Frontal cortex (tissue), 4 donors: Measurements from ENCODE around the gene KDM6A. TPM values are rescaled to one million over a fixed set of nuclear protein-coding genes. Genes with fewer than 3 reads are reported as not detected.
"Not testable (repeated sequence)": the region's sequence is repeated elsewhere in the genome, so short reads cannot be mapped to it uniquely, and the experiment has no call there.

Experiments used
- DNase-seq, 2 donors: peaks; one replicate each; pipeline ENCODE4 v3.0.0; 2012; ENCODE audit warnings: low spot score in 2 of 2
- FAIRE-seq: peaks from 2 replicates; lab custom pipeline; 2012; peaks lifted over from hg19 to GRCh38; lab: Jason Lieb, UNC
- total RNA-seq: library from RNA; depleted of rRNA; stranded (reverse); fragments of >200 nt; gene quantifications from one replicate; pipeline ENCODE4 v1.2.3, GENCODE V29; 2014
- donor health status: control.
- donor health status: control.
- donor health status: control.

The KDM6A gene
- total RNA-seq, 1 donor from 2014 or later: 27.7 TPM

DNA sequence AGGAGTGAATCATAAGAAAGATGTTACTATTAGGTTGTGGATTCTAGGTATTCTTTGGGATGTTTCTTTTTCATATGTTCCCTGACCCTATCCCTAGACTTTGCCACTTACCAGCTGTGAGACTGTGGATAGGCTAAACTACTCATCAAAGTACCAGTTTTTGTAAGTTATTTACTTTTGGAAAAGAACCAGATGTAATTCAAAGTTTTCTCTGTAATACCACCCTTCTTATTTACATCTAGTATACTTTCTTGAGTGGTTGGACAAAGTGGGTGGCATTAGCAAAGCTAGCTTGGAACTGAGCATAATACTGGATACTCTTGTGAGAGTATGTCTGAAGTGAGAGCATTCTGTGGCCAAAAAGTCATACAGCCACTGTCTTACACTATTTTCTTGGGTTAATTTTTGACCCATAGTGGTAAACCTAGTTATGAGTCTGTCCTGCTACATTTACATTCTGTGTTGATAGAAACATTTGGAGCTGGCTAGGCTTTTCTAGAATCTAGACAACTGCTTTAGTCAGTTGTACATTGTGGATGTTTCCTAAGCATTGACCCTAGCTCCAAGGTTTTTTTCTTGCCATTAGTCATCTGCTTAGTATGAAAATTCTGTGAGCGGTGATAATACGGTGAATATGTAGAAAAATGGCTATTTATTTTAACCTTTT lies 41.7 kb downstream of the KDM6A start:
- FAIRE-seq: no peak
- DNase-seq: no peak

GRCh38 chrX:44915361-44915868 lies 42.4 kb downstream of the KDM6A start:
- FAIRE-seq (no peak), DNase-seq (no peak)

- FAIRE-seq (no peak), DNase-seq (no peak)
Observed at GRCh38 chrX:44918722-44919121, 45.7 kb downstream of the KDM6A start.

DNA sequence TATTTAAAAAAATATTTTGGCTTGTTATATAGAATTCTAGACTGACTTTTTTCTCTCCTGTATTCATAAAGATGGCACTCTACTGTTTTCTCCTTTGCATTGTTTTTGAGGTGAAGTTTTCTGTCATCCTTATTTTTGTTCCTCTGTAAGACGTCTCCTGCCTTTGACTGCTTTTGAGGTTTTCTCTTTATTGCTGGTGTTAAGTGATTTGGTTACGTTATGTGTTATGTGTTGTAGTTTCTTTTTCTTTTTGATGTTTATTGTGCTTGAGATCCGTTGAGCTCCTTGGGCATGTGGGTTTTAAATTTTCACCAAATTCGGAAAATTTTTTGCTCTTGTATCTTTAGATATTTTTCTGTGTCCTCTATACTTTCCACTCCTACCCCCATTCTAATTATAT lies 50.0 kb downstream of the KDM6A start:
- FAIRE-seq: no peak
- DNase-seq: no peak

DNA sequence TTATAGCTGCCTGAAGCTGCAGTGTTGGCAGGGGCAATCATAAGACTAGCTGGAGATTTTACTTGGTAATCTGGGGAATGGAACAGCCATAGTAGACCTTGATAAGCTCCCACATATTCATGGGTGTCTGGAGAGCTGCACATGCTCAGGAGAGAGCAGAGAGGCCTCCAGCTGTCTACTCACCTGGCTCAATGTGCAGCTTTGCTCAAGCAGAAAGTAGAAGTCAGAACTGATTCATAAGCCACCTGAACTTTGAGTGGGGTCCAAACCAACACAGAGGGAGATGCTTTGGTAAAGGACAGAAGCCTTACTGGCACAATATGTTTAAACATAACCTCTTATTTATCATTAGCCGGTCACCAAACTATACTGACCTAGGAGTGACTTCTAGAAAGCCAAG lies 54.4 kb downstream of the KDM6A start:
- FAIRE-seq (no peak), DNase-seq (no peak)

DNA sequence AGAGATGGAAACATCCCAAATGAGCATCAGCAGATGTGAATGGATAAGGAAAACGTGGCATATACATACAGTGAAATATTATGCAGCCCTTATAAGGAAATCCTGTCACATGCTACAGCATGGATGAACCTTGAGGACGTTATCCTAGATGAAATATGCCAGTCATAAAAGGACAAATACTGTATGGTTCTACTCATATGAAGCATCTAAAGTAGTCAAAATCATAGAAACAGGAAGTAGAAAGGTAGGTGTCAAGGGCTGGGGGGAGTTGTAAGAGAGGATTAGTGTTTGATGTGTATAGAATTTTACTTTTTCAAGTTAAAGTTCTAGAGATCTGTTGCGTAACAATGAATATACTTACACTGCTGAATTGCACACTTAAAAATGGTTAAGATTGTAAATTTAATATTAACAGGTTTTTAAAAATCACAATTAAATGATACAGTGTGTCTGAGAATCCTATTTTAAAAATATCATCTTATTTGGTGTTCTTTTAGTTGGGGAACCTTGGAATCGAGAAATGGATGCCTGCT lies 58.5 kb downstream of the KDM6A start:
- DNase-seq: no peak
- no peak for FAIRE-seq

- FAIRE-seq: no peak
- no peak for DNase-seq
Observed at GRCh38 chrX:44935172-44935571, 62.2 kb downstream of the KDM6A start.

- FAIRE-seq: no peak
- no peak for DNase-seq
Observed at GRCh38 chrX:44935640-44936039, 62.7 kb downstream of the KDM6A start.

- no peak for DNase-seq
Observed at GRCh38 chrX:44937606-44938005, 64.6 kb downstream of the KDM6A start.

DNA sequence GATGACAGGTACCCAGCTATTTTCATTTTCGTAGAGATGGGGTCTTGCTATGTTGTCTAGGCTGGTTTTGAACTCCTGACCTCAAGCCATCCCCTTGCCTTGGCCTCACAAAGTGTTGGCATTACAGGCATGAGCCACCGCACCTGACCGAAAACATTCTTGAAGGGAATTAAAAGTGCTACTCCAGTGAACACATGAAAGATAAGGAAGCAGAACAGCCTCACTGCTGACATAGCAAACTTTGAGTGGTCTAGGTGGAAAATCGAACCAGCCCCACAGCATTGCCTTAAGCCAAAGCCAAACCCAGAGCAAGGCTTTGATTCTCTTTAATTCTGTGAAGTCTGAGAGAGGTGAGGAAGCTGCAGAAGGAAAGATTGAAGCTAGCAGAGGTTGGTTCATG lies 65.1 kb downstream of the KDM6A start:
- no peak for DNase-seq
- no peak for FAIRE-seq

More at GRCh38 chrX:44937606-44938005, 64.6 kb downstream of the KDM6A start:
- FAIRE-seq: no peak

DNA sequence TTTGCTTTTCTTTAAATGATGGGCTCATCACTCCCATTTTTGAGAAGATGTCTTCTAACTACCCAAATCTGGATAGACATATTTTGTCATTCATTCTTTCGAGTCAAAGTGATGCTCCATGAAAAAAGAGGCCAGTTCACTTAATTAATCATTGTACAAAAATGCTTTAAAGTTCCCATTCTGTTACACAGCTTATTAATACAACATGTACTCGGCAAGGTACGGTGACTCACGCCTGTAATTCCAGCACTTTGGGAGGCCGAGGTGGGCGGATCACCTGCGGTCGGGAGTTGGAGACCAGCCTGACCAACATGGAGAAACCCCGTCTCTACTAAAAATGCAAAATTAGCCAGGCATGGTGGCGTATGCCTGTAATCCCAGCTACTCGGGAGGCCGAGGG lies 67.6 kb downstream of the KDM6A start:
- not testable (repeated sequence) for FAIRE-seq, DNase-seq

DNA sequence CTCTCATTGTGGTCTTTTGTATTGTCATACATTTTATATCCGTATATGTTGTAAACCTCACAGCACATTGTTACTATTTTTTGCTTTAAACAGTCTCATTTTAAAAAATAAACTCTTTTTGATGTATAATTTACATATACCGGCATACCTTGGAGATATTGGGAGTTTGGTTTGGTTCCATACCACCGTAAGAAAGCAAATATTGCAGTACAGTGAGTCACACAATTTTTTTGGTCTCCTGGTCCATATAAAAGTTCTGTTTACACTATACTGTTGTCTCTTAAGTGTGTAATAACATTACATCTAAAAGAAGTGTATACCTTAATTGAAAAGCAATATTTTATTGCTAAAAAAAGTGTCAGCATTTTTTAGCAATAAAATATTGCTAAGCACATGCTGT lies 70.0 kb downstream of the KDM6A start:
- FAIRE-seq (no peak), DNase-seq (no peak)

DNA sequence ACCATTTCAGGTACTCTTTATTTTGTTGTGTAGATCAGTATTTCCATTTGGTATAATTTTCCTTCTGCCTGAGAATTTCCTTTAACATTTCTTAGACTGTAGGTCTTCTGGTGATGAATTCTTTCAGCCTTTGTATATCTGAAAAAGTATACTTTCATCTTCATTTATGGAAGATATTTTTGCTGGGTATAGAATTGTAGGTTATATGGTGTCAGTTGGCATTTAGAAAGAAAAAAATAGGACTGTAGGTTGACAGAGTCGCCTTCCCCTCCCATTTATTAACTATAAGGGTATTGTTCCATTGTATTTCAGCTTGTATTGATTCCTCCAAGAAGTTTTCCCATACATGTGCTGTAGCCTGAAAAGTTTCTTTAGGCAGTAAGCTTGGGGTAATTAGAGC lies 71.9 kb downstream of the KDM6A start:
- no peak for DNase-seq
- FAIRE-seq: no peak

- FAIRE-seq (no peak), DNase-seq (no peak)
Observed at GRCh38 chrX:44945736-44946135, 72.7 kb downstream of the KDM6A start.

- peak; percentile 54 for FAIRE-seq
- no peak for DNase-seq
Observed at GRCh38 chrX:44946771-44947170, 73.8 kb downstream of the KDM6A start.

DNA sequence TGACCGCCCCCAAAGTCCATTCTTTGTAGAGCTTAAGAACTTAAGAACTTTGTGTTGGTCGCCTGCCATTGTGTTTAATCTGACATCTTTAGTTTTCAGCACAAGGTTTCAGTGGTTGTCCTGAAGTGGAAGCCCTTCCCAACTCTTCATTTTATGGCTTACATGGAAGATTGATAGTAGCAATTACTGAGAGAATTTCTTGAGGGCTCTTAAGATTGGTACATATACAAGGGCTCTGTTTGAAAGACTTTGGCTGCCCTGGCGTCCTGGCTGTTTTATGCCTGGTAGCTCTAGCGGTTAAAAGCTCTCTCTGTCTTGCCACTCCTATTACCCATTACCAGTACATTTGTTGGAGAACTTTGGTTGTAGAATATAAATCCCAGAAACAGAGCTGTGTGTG lies 75.0 kb downstream of the KDM6A start:
- FAIRE-seq (no peak), DNase-seq (no peak)

DNA sequence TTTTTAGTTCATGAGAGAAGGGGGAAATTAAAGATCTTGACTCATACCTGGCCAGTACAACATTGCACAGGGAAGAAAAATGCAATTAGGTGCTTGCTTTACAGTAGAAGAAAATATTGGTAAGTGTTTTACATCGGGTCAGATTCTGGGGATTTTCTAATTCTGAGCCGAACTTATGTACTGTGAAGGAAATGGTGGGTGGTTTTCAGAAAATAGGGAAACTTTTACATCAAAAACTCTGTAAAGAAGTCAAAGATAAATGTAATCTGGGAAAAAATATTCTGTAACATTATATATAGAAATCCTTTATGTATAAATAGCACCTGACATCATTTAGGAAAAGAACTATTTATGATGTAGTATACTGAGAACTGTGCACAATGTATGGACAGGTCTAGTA lies 75.4 kb downstream of the KDM6A start:
- no peak for FAIRE-seq

GRCh38 chrX:44949125-44949524 lies 76.1 kb downstream of the KDM6A start:
- DNase-seq (no peak), FAIRE-seq (no peak)

More for the DNA sequence above, 75.4 kb downstream of the KDM6A start:
- no peak for DNase-seq

GRCh38 chrX:44950471-44951366 lies 77.7 kb downstream of the KDM6A start:
- DNase-seq, FAIRE-seq: not testable (repeated sequence)

DNA sequence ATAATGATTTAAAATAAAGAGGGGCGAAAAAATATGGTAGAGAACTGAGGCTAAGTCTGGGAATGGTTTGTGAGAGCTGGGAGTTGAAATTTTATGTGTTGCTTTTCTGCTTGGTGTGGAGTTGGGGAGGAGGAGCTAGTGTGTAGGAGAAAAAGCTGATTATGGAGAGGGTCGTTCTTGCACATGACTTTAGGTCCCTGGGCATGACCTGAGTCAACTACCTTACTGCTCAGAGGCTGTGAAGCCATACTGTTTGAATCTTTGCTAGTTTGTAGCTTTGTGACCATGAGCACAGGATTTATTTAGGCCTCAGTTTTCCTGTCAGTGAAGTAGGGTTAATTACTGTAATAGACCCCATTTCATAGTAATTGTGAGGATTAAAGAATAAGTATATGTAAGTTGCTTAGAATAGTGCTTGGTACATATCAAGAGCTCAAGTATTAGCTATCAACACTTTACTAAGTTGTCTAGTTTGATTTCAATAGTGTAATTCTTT lies 78.6 kb downstream of the KDM6A start:
- FAIRE-seq: no peak

More for the DNA sequence above, 78.6 kb downstream of the KDM6A start:
- DNase-seq: no peak
